Body of pancreas (tissue), 4 donors: Measurements from ENCODE around the gene UGT1A4. TPM values are rescaled to one million over a fixed set of nuclear protein-coding genes. Genes with fewer than 3 reads are reported as not detected.

Source experiments
- ATAC-seq: fragments of 150-250 bp; one replicate; pipeline ENCODE4 v1.9.1; 2016
- DNase-seq, 4 donors: peaks; one replicate each; pipeline ENCODE4 v3.0.0-alpha.2; 2019
- H3K27ac ChIP-seq, 4 donors: fragments of 200-600 bp; sonication (generic); 1 replicate in 3 of 4; 2 replicates in 1 of 4; pipeline versions ENCODE4 v1.5.1 to v1.6.1; 2016 to 2019; ENCODE audit warnings: mild to moderate bottlenecking in 1 of 4, mixed read lengths in 1 of 4, moderate library complexity in 1 of 4
- H3K27me3 ChIP-seq, 2 donors: fragments of 200-600 bp; sonication (generic); one replicate each; pipeline ENCODE4 v1.6.0; 2016; ENCODE audit warnings: mild to moderate bottlenecking in 1 of 2
- H3K36me3 ChIP-seq, 2 donors: fragments of 200-600 bp; sonication (generic); replicated peaks in 1 of 2; 2 replicates each; pipeline ENCODE4 v1.5.1; 2016; ENCODE audit warnings: low read depth in 2 of 2; ENCODE audit not compliant: insufficient read depth in 1 of 2
- H3K4me1 ChIP-seq: fragments of 200-600 bp; sonication (generic); one replicate; pipeline ENCODE4 v1.6.0; 2016
- H3K4me3 ChIP-seq, 2 donors: fragments of 200-600 bp; sonication (generic); 1 replicate in 1 of 2; 2 replicates in 1 of 2; pipeline ENCODE4 v1.5.1; 2016 to 2019
- H3K9me3 ChIP-seq, 3 donors: fragments of 200-600 bp; sonication (generic); 1 replicate in 2 of 3; 2 replicates in 1 of 3; pipeline ENCODE4 v1.5.1; 2016
- POLR2A ChIP-seq, 3 donors: fragments of 450-650 bp; IDR thresholded peaks; one replicate each; pipeline ENCODE4 v1.6.1; 2016; ENCODE audit warnings: antibody characterized with exemption in 3 of 3, mild to moderate bottlenecking in 2 of 3
- WGBS, 2 donors: methylation state at CpG; one replicate each; pipeline ENCODE4 v1.1.5; 2017; 5-methylcytosine and 5-hydroxymethylcytosine counted together
- intact Hi-C: fragments of 100-400 bp; cut with DNase I; formaldehyde crosslinking; loops from one replicate; pipeline ENCODE4 v1.15.1; 2023
- total RNA-seq, 2 donors: library from RNA; depleted of rRNA; stranded (reverse); fragments of >200 nt; gene quantifications; one replicate each; pipeline ENCODE4 v1.1.0, GENCODE V29; 2016
- TF ChIP-seq, protein P1 (sequence below), 7 experiments: fragments of 450-650 bp in 4 of 7; fragments of 200-600 bp in 3 of 7; sonication (generic) in 3 of 7; IDR thresholded peaks; one replicate each; pipeline ENCODE4 v1.5.1; 2016 to 2019; ENCODE audit warnings: antibody characterized with exemption in 7 of 7

The UGT1A4 gene
- total RNA-seq, 2 donors from 2014 or later: 3.3 TPM; not detected in 1

DNA sequence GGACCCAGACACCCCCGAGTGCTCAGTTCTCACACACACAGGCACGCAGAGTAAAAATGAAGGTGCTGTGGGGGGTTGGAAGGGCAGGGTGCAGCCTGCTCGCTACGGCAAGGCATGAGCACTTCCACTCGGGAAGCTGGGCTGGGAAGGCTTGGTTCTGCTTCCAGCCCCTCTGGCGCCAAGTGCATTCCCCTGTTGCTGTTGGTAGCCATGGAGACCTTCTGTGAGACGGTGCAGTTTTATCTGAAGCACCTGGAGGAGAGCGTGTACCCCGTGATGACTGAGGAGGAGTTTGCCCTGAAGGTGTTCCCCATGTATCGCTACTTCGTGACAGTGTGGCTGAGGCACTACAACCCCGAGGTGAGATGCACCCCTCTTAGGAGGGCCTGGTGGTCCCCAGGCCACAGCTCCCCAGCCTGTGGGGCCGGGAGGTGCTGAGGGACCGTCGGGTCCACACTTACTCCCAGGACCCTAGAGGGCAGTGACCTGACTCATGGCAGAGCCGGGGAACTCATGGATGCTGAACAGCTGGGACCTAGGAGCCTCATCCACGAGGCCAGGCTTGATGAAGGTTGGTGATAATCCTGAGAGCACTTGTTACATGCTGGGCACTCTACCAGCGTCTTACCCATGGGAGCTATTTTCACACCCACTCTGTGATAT, 75.1 kb downstream of the UGT1A4 start:
- no peak overlapping the region for H3K4me3 ChIP-seq
- TF ChIP-seq, protein P1, sequence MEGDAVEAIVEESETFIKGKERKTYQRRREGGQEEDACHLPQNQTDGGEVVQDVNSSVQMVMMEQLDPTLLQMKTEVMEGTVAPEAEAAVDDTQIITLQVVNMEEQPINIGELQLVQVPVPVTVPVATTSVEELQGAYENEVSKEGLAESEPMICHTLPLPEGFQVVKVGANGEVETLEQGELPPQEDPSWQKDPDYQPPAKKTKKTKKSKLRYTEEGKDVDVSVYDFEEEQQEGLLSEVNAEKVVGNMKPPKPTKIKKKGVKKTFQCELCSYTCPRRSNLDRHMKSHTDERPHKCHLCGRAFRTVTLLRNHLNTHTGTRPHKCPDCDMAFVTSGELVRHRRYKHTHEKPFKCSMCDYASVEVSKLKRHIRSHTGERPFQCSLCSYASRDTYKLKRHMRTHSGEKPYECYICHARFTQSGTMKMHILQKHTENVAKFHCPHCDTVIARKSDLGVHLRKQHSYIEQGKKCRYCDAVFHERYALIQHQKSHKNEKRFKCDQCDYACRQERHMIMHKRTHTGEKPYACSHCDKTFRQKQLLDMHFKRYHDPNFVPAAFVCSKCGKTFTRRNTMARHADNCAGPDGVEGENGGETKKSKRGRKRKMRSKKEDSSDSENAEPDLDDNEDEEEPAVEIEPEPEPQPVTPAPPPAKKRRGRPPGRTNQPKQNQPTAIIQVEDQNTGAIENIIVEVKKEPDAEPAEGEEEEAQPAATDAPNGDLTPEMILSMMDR (IDR thresholded peaks at IDR 0.05): no peak
- no peak for TF ChIP-seq POLR2A (IDR thresholded peaks at IDR 0.05)
- WGBS, 2 donors: 60 to 61% methylated on average over 10 to 18 of the region's 18 CpGs
- H3K27me3 ChIP-seq: no peaks in the 10 kb centered on the region
- no peak overlapping the region for H3K27ac ChIP-seq
- H3K9me3 ChIP-seq: no peaks in the 10 kb centered on the region
- DNase-seq: no peak
- H3K36me3 ChIP-seq: no peaks in the 10 kb centered on the region
- ATAC-seq: no peak
- intact Hi-C loops: no loop called here
- H3K4me1 ChIP-seq: no peaks in the 10 kb centered on the region

DNA sequence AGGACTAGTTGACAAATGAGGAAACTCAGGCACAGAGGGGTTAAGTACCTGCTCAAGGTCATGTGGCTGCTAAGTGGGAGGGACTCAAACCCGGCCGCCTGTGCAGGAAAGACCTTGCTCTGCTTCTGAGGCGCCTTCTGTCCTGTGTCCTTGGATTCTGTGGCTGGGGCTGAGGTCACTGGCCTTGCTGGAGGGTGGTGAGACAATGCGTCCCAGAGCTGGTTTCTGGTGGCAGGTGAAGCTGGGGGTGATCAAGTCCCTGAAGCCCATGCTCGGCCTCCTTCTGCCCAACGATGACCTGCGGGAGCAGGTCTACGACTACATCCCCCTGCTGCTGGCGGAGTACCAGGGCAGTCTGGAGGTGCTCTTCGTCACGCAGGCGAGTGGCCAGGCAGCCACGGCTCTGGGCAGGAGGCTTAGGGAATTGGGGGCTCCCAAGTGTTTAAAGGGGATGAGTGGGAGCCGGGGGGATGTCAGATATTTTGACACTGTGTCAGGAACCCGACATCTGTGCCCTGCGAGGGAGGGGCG, 75.7 kb downstream of the UGT1A4 start:
- no peaks in the 10 kb centered on the region for H3K4me1 ChIP-seq
- DNase-seq (no peak), ATAC-seq (no peak)
- no peak overlapping the region for H3K4me3 ChIP-seq
- intact Hi-C loops: no loop called here
- H3K36me3 ChIP-seq: no peaks in the 10 kb centered on the region
- no peaks in the 10 kb centered on the region for H3K9me3 ChIP-seq
- TF ChIP-seq POLR2A (IDR thresholded peaks at IDR 0.05): no peak
- TF ChIP-seq, protein P1 (IDR thresholded peaks at IDR 0.05): no peak
- no peak overlapping the region for H3K27ac ChIP-seq
- 24 to 65% methylated on average over 9 to 17 of the region's 17 CpGs for WGBS, 2 donors
- no peaks in the 10 kb centered on the region for H3K27me3 ChIP-seq

DNA sequence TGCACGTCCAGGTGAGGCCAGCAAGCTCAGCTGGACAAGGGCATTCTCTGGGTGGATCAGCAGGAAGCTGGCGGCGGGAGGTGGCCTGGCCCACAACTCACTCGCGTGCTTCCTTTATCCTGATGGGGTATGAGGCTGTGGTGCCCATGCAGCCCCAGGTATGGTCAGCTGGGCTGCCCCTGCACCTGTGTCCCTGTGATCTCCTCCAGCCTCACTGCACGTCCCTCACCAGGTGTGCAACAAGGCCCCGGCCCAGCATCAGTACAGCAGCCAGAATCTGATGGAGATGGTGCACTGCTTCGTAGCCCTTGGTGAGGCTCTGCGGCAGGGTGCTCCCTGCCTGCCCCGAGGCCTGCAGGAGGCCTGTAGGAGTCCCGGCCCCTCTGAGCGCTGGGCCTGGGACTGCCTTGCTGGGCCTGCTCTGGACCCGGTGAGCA, 77.2 kb downstream of the UGT1A4 start:
- no peaks in the 10 kb centered on the region for H3K9me3 ChIP-seq
- WGBS, 2 donors: 88 to 100% methylated on average over 1 to 13 of the region's 13 CpGs
- no peak overlapping the region for H3K27ac ChIP-seq
- intact Hi-C loops: no loop called here
- ATAC-seq: no peak
- no peak for TF ChIP-seq POLR2A (IDR thresholded peaks at IDR 0.05)
- TF ChIP-seq, protein P1 (IDR thresholded peaks at IDR 0.05): no peak
- no peak overlapping the region for H3K4me3 ChIP-seq
- H3K27me3 ChIP-seq: no peaks in the 10 kb centered on the region
- no peaks in the 10 kb centered on the region for H3K4me1 ChIP-seq
- H3K36me3 ChIP-seq: no peaks in the 10 kb centered on the region
- no peak for DNase-seq

DNA sequence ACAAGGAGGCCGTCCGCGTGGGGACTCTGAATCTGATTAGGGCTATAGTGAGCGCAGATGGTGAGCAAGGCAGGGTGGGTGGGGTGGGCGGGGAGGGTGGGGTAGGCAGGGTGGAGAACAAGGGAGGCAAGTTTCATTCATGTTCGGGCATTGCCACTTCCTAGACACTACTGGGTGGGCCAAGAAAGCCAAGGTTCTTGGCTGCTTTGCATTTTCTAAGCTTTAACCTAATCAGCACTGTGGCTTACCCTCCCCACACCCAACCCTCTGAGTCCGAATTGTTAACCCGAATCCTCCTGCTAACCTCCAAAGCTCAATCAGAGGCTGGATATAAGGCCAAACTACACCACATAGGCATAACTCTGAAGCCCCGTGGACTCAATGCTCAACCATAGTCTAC, 77.7 kb downstream of the UGT1A4 start:
- no peak for ATAC-seq
- no peak for DNase-seq
- no peak overlapping the region for H3K27ac ChIP-seq
- H3K4me1 ChIP-seq: no peaks in the 10 kb centered on the region
- no peaks in the 10 kb centered on the region for H3K9me3 ChIP-seq
- H3K36me3 ChIP-seq: no peaks in the 10 kb centered on the region
- TF ChIP-seq POLR2A (IDR thresholded peaks at IDR 0.05): no peak
- TF ChIP-seq, protein P1 (IDR thresholded peaks at IDR 0.05): no peak
- H3K4me3 ChIP-seq: no peak overlapping the region
- no peaks in the 10 kb centered on the region for H3K27me3 ChIP-seq
- intact Hi-C loops: no loop called here
- 81 to 88% methylated on average over 6 to 9 of the region's 9 CpGs for WGBS, 2 donors
